ENCODE data around the gene FAM227B.

GRCh38 chr15:49382394-49382793 lies 238.2 kb downstream of the FAM227B start:
- no peak for TF ChIP-seq BHLHE40 (IDR thresholded peaks at IDR 0.05; ENCODE audit: borderline replicate concordance)
- no peak for TF ChIP-seq ELF4 (IDR thresholded peaks at IDR 0.05)
- no peak for TF ChIP-seq SP1 (IDR thresholded peaks at IDR 0.05)
- no peak for TF ChIP-seq SUZ12 (IDR thresholded peaks at IDR 0.05)
- TF ChIP-seq NFRKB (IDR thresholded peaks at IDR 0.05), result no peak
